CD4-positive, CD25-positive, alpha-beta regulatory T cell (primary cell): ENCODE results near the gene NKD1. TPM values are rescaled to one million over a fixed set of nuclear protein-coding genes. Genes with fewer than 3 reads are reported as not detected.

Source experiments
- ATAC-seq, 2 donors: fragments of 150-1000 bp; cut with Tn5 transposase; one replicate each; pipeline ENCODE4 v1.10.0; 2021; ENCODE audit warnings: low read depth in 2 of 2, moderate number of reproducible peaks in 2 of 2, moderate library complexity in 1 of 2
- DNase-seq, 3 donors: peaks; one replicate each; pipeline versions ENCODE4 v3.0.0 to v3.0.0-alpha.2; 2012 to 2022; ENCODE audit warnings: mixed read lengths in 1 of 3
- H3K27ac ChIP-seq: one replicate; pipeline ENCODE4 v1.7.0; 2013; ENCODE audit warnings: mild to moderate bottlenecking, low read length; ENCODE audit not compliant: insufficient read depth, poor library complexity, severe bottlenecking
- H3K27me3 ChIP-seq: one replicate; pipeline ENCODE4 v1.7.0; 2013; ENCODE audit warnings: low read length; ENCODE audit not compliant: control insufficient read depth, insufficient read depth
- H3K36me3 ChIP-seq: one replicate; pipeline ENCODE4 v1.7.0; 2013; ENCODE audit warnings: mild to moderate bottlenecking, low read length, moderate library complexity; ENCODE audit not compliant: control insufficient read depth, insufficient read depth
- H3K4me1 ChIP-seq: 2 replicates; pipeline ENCODE4 v1.7.0; 2013; ENCODE audit warnings: mild to moderate bottlenecking, low read length; ENCODE audit not compliant: insufficient read depth, control insufficient read depth, poor library complexity, severe bottlenecking
- H3K4me3 ChIP-seq: one replicate; pipeline ENCODE4 v1.7.0; 2013; ENCODE audit warnings: low read depth, mild to moderate bottlenecking, low read length, moderate library complexity
- H3K9me3 ChIP-seq, 2 experiments: 1 replicate in 1 of 2; 2 replicates in 1 of 2; pipeline ENCODE4 v1.7.0; 2013; ENCODE audit warnings: low read length in 2 of 2, mild to moderate bottlenecking in 1 of 2, moderate library complexity in 1 of 2; ENCODE audit not compliant: control insufficient read depth in 2 of 2
- H3K27ac Mint-ChIP-seq, 3 donors: one replicate each; pipeline ENCODE4 v1.8.0; 2020 to 2022; ENCODE audit warnings: mild to moderate bottlenecking in 3 of 3, mixed read lengths in 3 of 3, moderate library complexity in 2 of 3
- H3K27me3 Mint-ChIP-seq: one replicate; pipeline ENCODE4 v1.8.0; 2022; ENCODE audit warnings: mild to moderate bottlenecking, mixed read lengths
- H3K36me3 Mint-ChIP-seq: one replicate; pipeline ENCODE4 v1.8.0; 2020; ENCODE audit warnings: mixed read lengths
- H3K4me1 Mint-ChIP-seq, 4 donors: one replicate each; pipeline ENCODE4 v1.8.0; 2020 to 2022; ENCODE audit warnings: mixed read lengths in 4 of 4, mild to moderate bottlenecking in 1 of 4
- H3K4me3 Mint-ChIP-seq, 4 donors: one replicate each; pipeline ENCODE4 v1.8.0; 2020 to 2022; ENCODE audit warnings: mild to moderate bottlenecking in 4 of 4, mixed read lengths in 4 of 4, moderate library complexity in 3 of 4
- H3K9me3 Mint-ChIP-seq, 7 donors: one replicate each; pipeline ENCODE4 v1.8.0; 2020 to 2022; ENCODE audit warnings: mixed read lengths in 7 of 7, mild to moderate bottlenecking in 3 of 7, moderate library complexity in 2 of 7
- polyA plus RNA-seq, 4 donors: library from polyadenylated mRNA; unstranded; fragments of 300-500 nt; fragmentation: Illumina TruSeq; gene quantifications; one replicate each; pipeline ENCODE4 v1.2.3, GENCODE V29; 2021
- total RNA-seq: library from RNA; stranded (reverse); gene quantifications from one replicate; pipeline ENCODE4 v1.2.3, GENCODE V29; 2022

Gene NKD1
- total and polyA plus RNA-seq, 5 donors from 2014 or later = 0.10 to 2.4 (median 0.65) TPM; not detected in 1

- H3K36me3 Mint-ChIP-seq = peaks cover 6% of the 10 kb centered on the region
- H3K9me3 Mint-ChIP-seq = no peaks in the 10 kb centered on the region
Measured at GRCh38 chr16:50596762-50597450, 48.7 kb downstream of the NKD1 start.

GRCh38 chr16:50597563-50598255 is 49.5 kb downstream of the NKD1 start:
- no peak overlapping the region for H3K27ac Mint-ChIP-seq
- H3K4me3 ChIP-seq = no peak overlapping the region
- H3K36me3 ChIP-seq = no peaks in the 10 kb centered on the region
- no peaks in the 10 kb centered on the region for H3K9me3 Mint-ChIP-seq
- no peak overlapping the region for H3K4me3 Mint-ChIP-seq
- ATAC-seq (no peak), DNase-seq (no peak)
- peaks cover 6% of the 10 kb centered on the region for H3K36me3 Mint-ChIP-seq
- H3K4me1 Mint-ChIP-seq = peaks cover 2 to 19% (median 6%) of the 10 kb centered on the region in 4 donors
- no peaks in the 10 kb centered on the region for H3K27me3 ChIP-seq
- H3K27me3 Mint-ChIP-seq = no peaks in the 10 kb centered on the region
- peaks cover 11% of the 10 kb centered on the region for H3K4me1 ChIP-seq
- no peaks in the 10 kb centered on the region for H3K9me3 ChIP-seq
- no peak overlapping the region for H3K27ac ChIP-seq

More at GRCh38 chr16:50596762-50597450, 48.7 kb downstream of the NKD1 start:
- no peaks in the 10 kb centered on the region for H3K36me3 ChIP-seq
- Mint-ChIP-seq H3K27ac (peak overlapping the region in 1 of 3 donors; percentile 46), H3K4me1 (peaks cover 0 to 11% (median 2%) of the 10 kb centered on the region in 4 donors), H3K4me3 (no peak overlapping the region), H3K27me3 (no peaks in the 10 kb centered on the region)
- H3K4me3 ChIP-seq = no peak overlapping the region
- no peak overlapping the region for H3K27ac ChIP-seq
- no peak for ATAC-seq
- H3K9me3 ChIP-seq = no peaks in the 10 kb centered on the region
- no peak for DNase-seq
- peaks cover 3% of the 10 kb centered on the region for H3K4me1 ChIP-seq
- no peaks in the 10 kb centered on the region for H3K27me3 ChIP-seq

- Mint-ChIP-seq H3K36me3 (peaks cover 6% of the 10 kb centered on the region), H3K9me3 (no peaks in the 10 kb centered on the region), H3K27ac (peak overlapping the region in 1 of 3 donors; percentile 85), H3K27me3 (no peaks in the 10 kb centered on the region), H3K4me3 (no peak overlapping the region), H3K4me1 (peaks cover 3 to 25% (median 7%) of the 10 kb centered on the region in 4 donors)
- peaks cover 12% of the 10 kb centered on the region for H3K4me1 ChIP-seq
- no peak for DNase-seq
- ATAC-seq = no peak
- no peaks in the 10 kb centered on the region for H3K27me3 ChIP-seq
- H3K27ac ChIP-seq = no peak overlapping the region
- no peaks in the 10 kb centered on the region for H3K9me3 ChIP-seq
- no peak overlapping the region for H3K4me3 ChIP-seq
- no peaks in the 10 kb centered on the region for H3K36me3 ChIP-seq
Measured at GRCh38 chr16:50598256-50598894, 50.2 kb downstream of the NKD1 start.

- Mint-ChIP-seq H3K4me3 (no peak overlapping the region), H3K4me1 (peaks cover 3 to 29% (median 7%) of the 10 kb centered on the region in 4 donors), H3K36me3 (peaks cover 6% of the 10 kb centered on the region)
Measured at GRCh38 chr16:50598936-50599361, 50.8 kb downstream of the NKD1 start.

GRCh38 chr16:50599494-50599893 is 51.3 kb downstream of the NKD1 start:
- DNase-seq (no peak), ATAC-seq (no peak)
- Mint-ChIP-seq H3K36me3 (peaks cover 6% of the 10 kb centered on the region), H3K9me3 (no peaks in the 10 kb centered on the region), H3K4me1 (peaks cover 3 to 31% (median 7%) of the 10 kb centered on the region in 4 donors), H3K27ac (no peak overlapping the region), H3K27me3 (no peaks in the 10 kb centered on the region), H3K4me3 (no peak overlapping the region)
- Histone ChIP-seq H3K4me3 (no peak overlapping the region), H3K9me3 (no peaks in the 10 kb centered on the region), H3K27me3 (no peaks in the 10 kb centered on the region), H3K4me1 (peaks cover 12% of the 10 kb centered on the region), H3K36me3 (no peaks in the 10 kb centered on the region), H3K27ac (no peak overlapping the region)

More at GRCh38 chr16:50598936-50599361, 50.8 kb downstream of the NKD1 start:
- H3K4me1 ChIP-seq = peaks cover 12% of the 10 kb centered on the region
- no peaks in the 10 kb centered on the region for H3K27me3 Mint-ChIP-seq
- H3K27ac Mint-ChIP-seq = peak overlapping the region in 1 of 3 donors; percentile 85
- H3K9me3 ChIP-seq = no peaks in the 10 kb centered on the region
- H3K36me3 ChIP-seq = no peaks in the 10 kb centered on the region
- no peak overlapping the region for H3K27ac ChIP-seq
- no peaks in the 10 kb centered on the region for H3K9me3 Mint-ChIP-seq
- DNase-seq = no peak
- no peak for ATAC-seq
- H3K4me3 ChIP-seq = no peak overlapping the region
- no peaks in the 10 kb centered on the region for H3K27me3 ChIP-seq

- H3K36me3 Mint-ChIP-seq = peaks cover 6% of the 10 kb centered on the region
- no peak overlapping the region for H3K27ac Mint-ChIP-seq
- H3K9me3 Mint-ChIP-seq = no peaks in the 10 kb centered on the region
- no peaks in the 10 kb centered on the region for H3K27me3 ChIP-seq
- no peaks in the 10 kb centered on the region for H3K36me3 ChIP-seq
- no peak overlapping the region for H3K27ac ChIP-seq
- H3K9me3 ChIP-seq = no peaks in the 10 kb centered on the region
- ATAC-seq (no peak), DNase-seq (no peak)
- peaks cover 12% of the 10 kb centered on the region for H3K4me1 ChIP-seq
- H3K27me3 Mint-ChIP-seq = no peaks in the 10 kb centered on the region
- peaks cover 3 to 31% (median 7%) of the 10 kb centered on the region in 4 donors for H3K4me1 Mint-ChIP-seq
- H3K4me3 ChIP-seq = no peak overlapping the region
- H3K4me3 Mint-ChIP-seq = peak overlapping the region in 1 of 4 donors; percentile 21
Measured at GRCh38 chr16:50600582-50601283, 52.5 kb downstream of the NKD1 start.

GRCh38 chr16:50601341-50601740 is 53.1 kb downstream of the NKD1 start:
- H3K27ac Mint-ChIP-seq = no peak overlapping the region

More at GRCh38 chr16:50601341-50601740, 53.1 kb downstream of the NKD1 start:
- DNase-seq (no peak), ATAC-seq (no peak)
- Histone ChIP-seq H3K27me3 (no peaks in the 10 kb centered on the region), H3K4me3 (no peak overlapping the region), H3K4me1 (peaks cover 12% of the 10 kb centered on the region), H3K9me3 (no peaks in the 10 kb centered on the region), H3K27ac (no peak overlapping the region), H3K36me3 (no peaks in the 10 kb centered on the region)
- no peak overlapping the region for H3K4me3 Mint-ChIP-seq
- H3K36me3 Mint-ChIP-seq = peaks cover 6% of the 10 kb centered on the region
- H3K9me3 Mint-ChIP-seq = no peaks in the 10 kb centered on the region
- peaks cover 3 to 31% (median 7%) of the 10 kb centered on the region in 4 donors for H3K4me1 Mint-ChIP-seq
- H3K27me3 Mint-ChIP-seq = no peaks in the 10 kb centered on the region
